Measurements from ENCODE around the gene COG4. TPM values are rescaled to one million over a fixed set of nuclear protein-coding genes. Genes with fewer than 3 reads are reported as not detected.
A peak's percentile ranks its signal among the peaks of the same experiment; 100 is the strongest.

COG4 gene
- total RNA-seq, 1 donor from 2014 or later = 96.8 TPM

DNA sequence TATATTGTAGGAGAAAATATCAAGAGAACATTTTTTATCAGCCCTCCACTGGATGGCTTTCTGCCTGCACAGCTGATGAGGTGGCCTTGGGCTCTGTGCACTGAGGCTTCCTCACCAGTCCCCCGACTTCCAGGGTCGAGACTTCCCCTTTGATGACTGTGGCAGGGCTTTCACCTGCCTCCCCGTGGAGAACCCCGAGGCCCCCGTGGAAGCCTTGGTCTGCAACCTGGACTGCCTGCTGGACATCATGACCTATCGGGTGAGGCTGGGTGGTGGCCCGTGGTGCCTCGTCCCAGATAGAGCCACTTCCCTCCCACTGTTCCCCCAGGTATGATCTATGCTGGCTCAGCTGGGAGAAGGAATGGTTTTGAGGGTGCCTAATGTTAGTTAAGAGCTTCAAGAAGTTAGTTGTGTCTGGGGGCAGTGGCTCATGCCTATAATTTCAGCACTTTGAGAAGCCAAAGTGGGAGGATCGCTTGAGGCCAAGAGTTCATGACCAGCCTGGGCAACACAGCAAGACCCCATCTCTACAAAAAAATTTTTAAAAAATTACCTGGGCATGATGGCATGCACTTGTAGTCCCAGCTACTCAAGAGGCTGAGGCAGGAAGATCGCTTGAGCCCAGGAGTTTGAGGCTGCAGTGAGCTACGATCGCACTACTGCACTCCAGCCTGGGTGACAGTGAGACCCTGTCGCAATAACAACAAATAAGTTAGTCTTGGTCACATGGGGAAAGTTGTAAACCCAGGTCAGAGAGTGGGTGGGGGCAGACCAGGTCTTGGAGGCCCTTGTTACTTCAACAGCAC lies 57.2 kb downstream of the COG4 start:
- DNase-seq (ENCODE audit: extremely low spot score, unreplicated experiment) = no peak
- Mint-ChIP-seq H3K4me1 (ENCODE audit: unreplicated experiment) (no peaks in the 10 kb centered on the region), H3K9me3 (no peaks in the 10 kb centered on the region), H3K36me3 (no peaks in the 10 kb centered on the region), H3K27me3 (no peaks in the 10 kb centered on the region), H3K27ac (no peak overlapping the region), H3K4me3 (no peak overlapping the region)
- TF ChIP-seq, protein P1, sequence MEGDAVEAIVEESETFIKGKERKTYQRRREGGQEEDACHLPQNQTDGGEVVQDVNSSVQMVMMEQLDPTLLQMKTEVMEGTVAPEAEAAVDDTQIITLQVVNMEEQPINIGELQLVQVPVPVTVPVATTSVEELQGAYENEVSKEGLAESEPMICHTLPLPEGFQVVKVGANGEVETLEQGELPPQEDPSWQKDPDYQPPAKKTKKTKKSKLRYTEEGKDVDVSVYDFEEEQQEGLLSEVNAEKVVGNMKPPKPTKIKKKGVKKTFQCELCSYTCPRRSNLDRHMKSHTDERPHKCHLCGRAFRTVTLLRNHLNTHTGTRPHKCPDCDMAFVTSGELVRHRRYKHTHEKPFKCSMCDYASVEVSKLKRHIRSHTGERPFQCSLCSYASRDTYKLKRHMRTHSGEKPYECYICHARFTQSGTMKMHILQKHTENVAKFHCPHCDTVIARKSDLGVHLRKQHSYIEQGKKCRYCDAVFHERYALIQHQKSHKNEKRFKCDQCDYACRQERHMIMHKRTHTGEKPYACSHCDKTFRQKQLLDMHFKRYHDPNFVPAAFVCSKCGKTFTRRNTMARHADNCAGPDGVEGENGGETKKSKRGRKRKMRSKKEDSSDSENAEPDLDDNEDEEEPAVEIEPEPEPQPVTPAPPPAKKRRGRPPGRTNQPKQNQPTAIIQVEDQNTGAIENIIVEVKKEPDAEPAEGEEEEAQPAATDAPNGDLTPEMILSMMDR (conservative IDR thresholded peaks at IDR 0.05) = no peak

DNA sequence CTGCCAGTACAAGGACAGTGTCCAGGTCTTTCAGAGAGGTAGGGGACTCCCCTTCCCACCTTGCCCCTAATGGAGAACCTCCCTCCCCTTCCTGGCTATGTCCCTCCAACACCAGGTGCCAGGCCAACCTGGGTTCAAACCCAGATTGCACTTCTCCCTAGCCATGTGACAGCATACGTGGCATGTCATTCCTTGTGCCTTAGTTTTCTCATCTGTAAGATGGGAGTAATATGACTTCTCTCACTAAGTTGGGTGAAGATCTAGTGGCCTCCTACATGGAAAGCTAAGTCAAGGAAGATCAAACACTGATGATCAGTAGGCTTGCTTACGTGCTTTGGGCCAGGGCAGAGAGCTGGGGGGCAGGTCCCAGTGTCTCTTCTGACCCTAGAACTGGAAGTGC lies 60.1 kb downstream of the COG4 start:
- Mint-ChIP-seq H3K4me3 (no peak overlapping the region), H3K27ac (no peak overlapping the region), H3K4me1 (ENCODE audit: unreplicated experiment) (no peaks in the 10 kb centered on the region), H3K9me3 (no peaks in the 10 kb centered on the region), H3K27me3 (no peaks in the 10 kb centered on the region), H3K36me3 (no peaks in the 10 kb centered on the region)
- TF ChIP-seq, protein P1 (conservative IDR thresholded peaks at IDR 0.05) = no peak
- DNase-seq (ENCODE audit: extremely low spot score, unreplicated experiment) = no peak

DNA sequence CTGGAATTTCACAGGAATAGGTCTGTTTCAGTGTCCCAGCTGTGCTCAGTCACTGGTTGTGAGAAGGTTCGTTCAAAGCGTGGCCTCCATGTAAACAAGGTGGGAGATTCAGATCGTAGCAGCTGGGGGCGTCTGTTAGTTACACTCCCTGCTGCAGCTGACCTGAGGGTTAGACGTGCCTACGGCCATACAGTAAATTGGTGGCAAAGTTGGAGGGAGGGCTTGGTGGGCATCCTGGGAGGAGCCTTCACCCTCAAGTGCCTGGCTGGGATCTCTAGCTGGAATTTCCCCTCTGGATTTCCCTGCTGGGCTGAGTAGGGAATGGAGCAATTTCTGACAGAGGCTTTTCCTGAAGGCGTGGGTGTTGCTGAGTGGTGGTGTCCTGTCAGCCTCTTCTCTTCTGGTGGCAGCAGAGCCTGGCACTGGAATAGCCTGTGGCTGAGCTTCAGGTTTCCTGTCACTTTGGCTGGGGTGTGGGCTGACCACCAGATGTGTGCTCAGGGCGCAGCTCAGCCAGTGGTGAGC lies 62.6 kb downstream of the COG4 start:
- no peak for DNase-seq (ENCODE audit: extremely low spot score, unreplicated experiment)
- no peak overlapping the region for H3K27ac Mint-ChIP-seq
- no peaks in the 10 kb centered on the region for H3K36me3 Mint-ChIP-seq
- H3K4me3 Mint-ChIP-seq = no peak overlapping the region
- TF ChIP-seq, protein P1 (conservative IDR thresholded peaks at IDR 0.05) = no peak
- no peaks in the 10 kb centered on the region for H3K4me1 Mint-ChIP-seq (ENCODE audit: unreplicated experiment)
- H3K9me3 Mint-ChIP-seq = no peaks in the 10 kb centered on the region
- no peaks in the 10 kb centered on the region for H3K27me3 Mint-ChIP-seq

DNA sequence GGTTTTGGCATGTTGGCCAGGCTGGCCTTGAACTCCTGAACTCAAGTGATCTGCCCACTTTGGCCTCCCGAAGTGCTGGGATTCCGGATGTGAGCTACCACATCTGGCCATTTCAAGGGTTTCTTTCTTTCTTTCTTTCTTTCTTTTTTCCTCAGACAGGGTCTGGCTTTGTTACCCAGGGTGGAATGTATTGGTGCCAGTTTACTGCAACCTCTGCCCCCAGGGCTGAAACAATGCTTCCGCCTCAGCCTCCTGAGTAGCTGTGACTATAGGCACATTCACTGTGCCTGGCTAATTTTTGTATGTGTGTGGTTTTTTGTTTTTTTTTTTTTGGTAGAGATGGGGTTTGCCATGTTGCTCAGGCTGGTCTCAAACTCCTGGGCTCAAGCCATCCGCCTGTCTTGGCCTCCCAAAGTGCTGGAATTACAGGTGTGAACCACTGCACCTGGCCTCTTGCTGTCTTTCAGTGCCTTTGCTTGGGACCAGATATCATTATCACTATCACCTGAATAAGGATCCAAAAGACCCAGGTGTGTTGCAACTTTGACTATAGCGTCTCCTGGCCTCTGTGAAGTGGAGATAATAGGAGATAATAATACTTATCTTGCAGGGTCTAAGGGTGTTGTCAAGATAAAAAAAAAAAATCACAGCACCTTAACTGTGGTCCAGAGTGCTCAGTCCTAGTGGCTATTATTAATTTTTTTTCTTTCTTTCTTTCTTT lies 65.7 kb downstream of the COG4 start:
- TF ChIP-seq, protein P1 (conservative IDR thresholded peaks at IDR 0.05) = no peak
- H3K27ac Mint-ChIP-seq = peak overlapping the region; percentile 46
- peak overlapping the region; percentile 65 for H3K4me3 Mint-ChIP-seq
- H3K4me1 Mint-ChIP-seq (ENCODE audit: unreplicated experiment) = no peaks in the 10 kb centered on the region
- no peaks in the 10 kb centered on the region for H3K27me3 Mint-ChIP-seq
- no peak for DNase-seq (ENCODE audit: extremely low spot score, unreplicated experiment)
- H3K36me3 Mint-ChIP-seq = no peaks in the 10 kb centered on the region
- no peaks in the 10 kb centered on the region for H3K9me3 Mint-ChIP-seq

DNA sequence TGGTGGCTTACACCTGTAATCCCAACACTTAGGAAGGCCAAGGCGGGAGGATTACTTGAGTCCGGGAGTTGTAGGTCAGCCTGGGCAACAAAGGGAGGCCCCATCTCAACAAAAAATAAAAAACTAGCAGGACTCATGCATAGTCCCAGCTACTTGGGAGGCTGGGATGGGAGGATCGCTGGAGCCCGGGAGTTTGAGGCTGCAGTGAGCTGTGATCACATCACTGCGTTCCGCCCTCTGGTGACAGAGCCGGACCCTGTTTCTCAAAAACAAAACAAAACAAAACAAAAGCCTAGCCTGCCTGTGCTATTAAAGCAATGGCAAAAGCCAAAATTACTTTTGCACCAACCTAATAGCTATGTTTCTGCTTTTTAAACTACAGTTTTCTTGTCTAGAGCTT lies 67.4 kb downstream of the COG4 start:
- H3K4me3 Mint-ChIP-seq = peak overlapping the region; percentile 72
- H3K4me1 Mint-ChIP-seq (ENCODE audit: unreplicated experiment) = no peaks in the 10 kb centered on the region
- no peaks in the 10 kb centered on the region for H3K36me3 Mint-ChIP-seq

More for the DNA sequence above, 67.4 kb downstream of the COG4 start:
- H3K9me3 Mint-ChIP-seq = no peaks in the 10 kb centered on the region
- TF ChIP-seq, protein P1 (conservative IDR thresholded peaks at IDR 0.05) = no peak
- DNase-seq (ENCODE audit: extremely low spot score, unreplicated experiment) = no peak
- no peaks in the 10 kb centered on the region for H3K27me3 Mint-ChIP-seq
- no peak overlapping the region for H3K27ac Mint-ChIP-seq
